Stomach (tissue), 9 donors: ENCODE results near the gene RAB23. TPM values are rescaled to one million over a fixed set of nuclear protein-coding genes. Genes with fewer than 3 reads are reported as not detected.

Experiments used
- DNase-seq, 2 donors: peaks; one replicate each; pipeline versions ENCODE4 v3.0.0 to v3.0.0-alpha.2; 2013 to 2019
- H3K27ac ChIP-seq, 5 donors: fragments of 200-600 bp in 4 of 5; sonication (generic) in 4 of 5; one replicate each; pipeline ENCODE4 v1.5.1; 2013 to 2019; ENCODE audit warnings: mild to moderate bottlenecking in 1 of 5, moderate library complexity in 1 of 5
- H3K27me3 ChIP-seq, 3 donors: fragments of 200-600 bp; sonication (generic); one replicate each; pipeline ENCODE4 v1.5.1; 2017 to 2019; ENCODE audit warnings: mixed run types in 1 of 3
- H3K36me3 ChIP-seq, 4 donors: fragments of 200-600 bp; sonication (generic); 1 replicate in 3 of 4; 2 replicates in 1 of 4; pipeline ENCODE4 v1.5.1; 2016 to 2019
- H3K4me1 ChIP-seq, 4 donors: fragments of 200-600 bp; sonication (generic); one replicate each; pipeline ENCODE4 v1.5.1; 2016 to 2019
- H3K4me3 ChIP-seq, 4 donors: fragments of 200-600 bp; sonication (generic) in 3 of 4; one replicate each; pipeline ENCODE4 v1.5.1; 2016 to 2019; ENCODE audit warnings: mild to moderate bottlenecking in 1 of 4
- H3K9me3 ChIP-seq, 4 donors: fragments of 200-600 bp; sonication (generic); one replicate each; pipeline ENCODE4 v1.5.1; 2016 to 2019
- EP300 ChIP-seq: sonication (generic); formaldehyde crosslinking; IDR thresholded peaks from one replicate; pipeline ENCODE4 v1.6.1; 2017; ENCODE audit warnings: antibody characterized with exemption
- POLR2A ChIP-seq, 4 donors: fragments of 450-650 bp; IDR thresholded peaks; one replicate each; pipeline ENCODE4 v1.6.1; 2016; ENCODE audit warnings: antibody characterized with exemption in 4 of 4, control low read depth in 2 of 4, mild to moderate bottlenecking in 1 of 4, moderate library complexity in 1 of 4
- POLR2AphosphoS5 ChIP-seq, 3 donors: sonication (generic); formaldehyde crosslinking; IDR thresholded peaks; one replicate each; pipeline ENCODE4 v1.6.1; 2016; ENCODE audit warnings: antibody characterized with exemption in 3 of 3
- WGBS, 5 donors: extraction: QIAGEN DNeasy Blood & Tissue Kit in 3 of 5; methylation state at CpG; one replicate each; pipeline versions ENCODE4 v1.1.5 to v1.1.7; 2013 to 2018; 5-methylcytosine and 5-hydroxymethylcytosine counted together
- intact Hi-C: fragments of 100-400 bp; cut with DNase I; formaldehyde crosslinking; loops from one replicate; pipeline ENCODE4 v1.15.1; 2023; ENCODE audit warnings: low total_unique reads
- polyA plus RNA-seq, 3 donors: library from polyadenylated mRNA; stranded (reverse); fragments of 200-250 nt; gene quantifications; one replicate each; pipeline ENCODE4 v1.2.3, GENCODE V29; 2013
- total RNA-seq, 5 donors: library from RNA; depleted of rRNA; stranded (reverse); fragments of >200 nt; gene quantifications; one replicate each; pipeline versions ENCODE4 v1.1.0 to v1.2.3, GENCODE V29; 2014 to 2016
- TF ChIP-seq, protein P1 (sequence below), 7 experiments: fragments of 450-650 bp in 4 of 7; fragments of 200-600 bp in 3 of 7; sonication (generic) in 3 of 7; IDR thresholded peaks; one replicate each; pipeline ENCODE4 v1.5.1; 2016 to 2019; ENCODE audit warnings: antibody characterized with exemption in 7 of 7, control low read depth in 2 of 7, mild to moderate bottlenecking in 1 of 7
- donor health status: healthy with polysubstance abuse.
- donor health status: Bipolar disorder and iron deficiency.
- donor health status: healthy.

Gene RAB23
- total and polyA plus RNA-seq, 8 donors = 5.5 to 51.3 (median 13.0) TPM

GRCh38 chr6:57162028-57162427 is 60.1 kb downstream of the RAB23 start:
- Histone ChIP-seq H3K4me1 (no peaks in the 10 kb centered on the region), H3K4me3 (no peak overlapping the region), H3K27me3 (no peaks in the 10 kb centered on the region), H3K36me3 (peaks cover 0 to 79% (median 66%) of the 10 kb centered on the region in 4 donors), H3K9me3 (peaks cover 0 to 12% (median 5%) of the 10 kb centered on the region in 4 donors), H3K27ac (no peak overlapping the region)
- DNase-seq = no peak
- intact Hi-C loops = no loop called here
- WGBS, 5 donors = 91 to 97% (median 94%) methylated on average over 2 of the region's 2 CpGs
- TF ChIP-seq POLR2AphosphoS5 (IDR thresholded peaks at IDR 0.05) (no peak), EP300 (no peak), POLR2A (IDR thresholded peaks at IDR 0.05) (no peak)
- TF ChIP-seq, protein P1, sequence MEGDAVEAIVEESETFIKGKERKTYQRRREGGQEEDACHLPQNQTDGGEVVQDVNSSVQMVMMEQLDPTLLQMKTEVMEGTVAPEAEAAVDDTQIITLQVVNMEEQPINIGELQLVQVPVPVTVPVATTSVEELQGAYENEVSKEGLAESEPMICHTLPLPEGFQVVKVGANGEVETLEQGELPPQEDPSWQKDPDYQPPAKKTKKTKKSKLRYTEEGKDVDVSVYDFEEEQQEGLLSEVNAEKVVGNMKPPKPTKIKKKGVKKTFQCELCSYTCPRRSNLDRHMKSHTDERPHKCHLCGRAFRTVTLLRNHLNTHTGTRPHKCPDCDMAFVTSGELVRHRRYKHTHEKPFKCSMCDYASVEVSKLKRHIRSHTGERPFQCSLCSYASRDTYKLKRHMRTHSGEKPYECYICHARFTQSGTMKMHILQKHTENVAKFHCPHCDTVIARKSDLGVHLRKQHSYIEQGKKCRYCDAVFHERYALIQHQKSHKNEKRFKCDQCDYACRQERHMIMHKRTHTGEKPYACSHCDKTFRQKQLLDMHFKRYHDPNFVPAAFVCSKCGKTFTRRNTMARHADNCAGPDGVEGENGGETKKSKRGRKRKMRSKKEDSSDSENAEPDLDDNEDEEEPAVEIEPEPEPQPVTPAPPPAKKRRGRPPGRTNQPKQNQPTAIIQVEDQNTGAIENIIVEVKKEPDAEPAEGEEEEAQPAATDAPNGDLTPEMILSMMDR (IDR thresholded peaks at IDR 0.05) = no peak

DNA sequence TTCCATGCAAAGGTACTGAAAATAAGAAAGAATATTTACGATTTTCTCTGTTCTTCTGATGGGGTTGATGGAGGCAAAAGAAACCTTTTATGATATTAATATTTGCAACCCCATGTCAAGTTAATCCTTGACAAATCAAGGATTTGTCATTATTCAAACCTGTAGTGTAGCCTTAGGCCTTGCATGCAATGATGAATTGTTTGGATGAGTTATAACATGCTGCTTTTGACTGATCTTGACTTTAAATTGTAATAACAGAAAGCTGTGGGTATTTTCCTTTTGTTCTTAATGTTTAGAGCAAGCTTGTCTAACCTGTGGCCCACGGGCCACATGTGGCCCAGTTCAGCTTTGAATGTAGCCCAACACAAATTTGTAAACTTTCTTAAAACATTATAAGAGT is 63.0 kb downstream of the RAB23 start:
- Histone ChIP-seq H3K27ac (no peak overlapping the region), H3K36me3 (peaks cover 7 to 76% (median 71%) of the 10 kb centered on the region in 4 donors), H3K27me3 (no peaks in the 10 kb centered on the region), H3K4me1 (no peaks in the 10 kb centered on the region), H3K4me3 (no peak overlapping the region), H3K9me3 (no peaks in the 10 kb centered on the region)
- DNase-seq = no peak
- whole genome bisulfite sequencing, 5 donors = 82 to 96% (median 96%) methylated on average over 2 of the region's 2 CpGs
- intact Hi-C loops = no loop called here
- TF ChIP-seq POLR2AphosphoS5 (IDR thresholded peaks at IDR 0.05) = no peak
- no peak for TF ChIP-seq POLR2A (IDR thresholded peaks at IDR 0.05)
- TF ChIP-seq, protein P1 (IDR thresholded peaks at IDR 0.05) = no peak
- no peak for TF ChIP-seq EP300

DNA sequence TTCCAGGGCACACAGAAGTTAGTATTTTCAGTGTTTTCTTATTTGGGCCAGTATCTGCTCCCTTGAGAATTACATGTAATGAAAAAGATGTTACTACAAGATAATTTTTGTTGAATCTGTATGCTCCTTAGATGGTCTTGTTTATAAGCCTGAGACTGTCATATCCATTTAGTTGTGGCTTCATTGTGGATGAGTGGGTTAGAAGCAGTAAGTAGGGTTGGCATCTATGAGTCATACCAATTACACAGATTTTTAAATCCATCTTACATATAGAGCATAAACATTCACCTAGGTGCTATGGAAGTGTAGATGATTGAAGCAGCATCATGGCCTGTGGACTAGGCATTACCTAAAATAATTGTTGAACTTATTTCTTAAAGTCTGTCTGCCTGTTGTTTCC is 63.4 kb downstream of the RAB23 start:
- H3K36me3 ChIP-seq = peaks cover 12 to 76% (median 71%) of the 10 kb centered on the region in 4 donors
- H3K4me3 ChIP-seq = no peak overlapping the region
- no peaks in the 10 kb centered on the region for H3K27me3 ChIP-seq
- intact Hi-C loops = no loop called here
- no peaks in the 10 kb centered on the region for H3K9me3 ChIP-seq
- no peak overlapping the region for H3K27ac ChIP-seq
- no peak for TF ChIP-seq EP300
- no peak for TF ChIP-seq POLR2A (IDR thresholded peaks at IDR 0.05)
- no peak for TF ChIP-seq POLR2AphosphoS5 (IDR thresholded peaks at IDR 0.05)
- TF ChIP-seq, protein P1 (IDR thresholded peaks at IDR 0.05) = no peak
- no peaks in the 10 kb centered on the region for H3K4me1 ChIP-seq
- DNase-seq = no peak

GRCh38 chr6:57147955-57148858 is 73.9 kb downstream of the RAB23 start:
- intact Hi-C loops = no loop called here
- DNase-seq = no peak
- H3K4me3 ChIP-seq = no peak overlapping the region
- 81 to 87% (median 84%) methylated on average over 7 of the region's 7 CpGs for WGBS, 5 donors
- peaks cover 24 to 74% (median 60%) of the 10 kb centered on the region in 4 donors for H3K36me3 ChIP-seq
- TF ChIP-seq EP300 = no peak
- no peak for TF ChIP-seq POLR2AphosphoS5 (IDR thresholded peaks at IDR 0.05)
- TF ChIP-seq, protein P1 (IDR thresholded peaks at IDR 0.05) = no peak
- TF ChIP-seq POLR2A (IDR thresholded peaks at IDR 0.05) = no peak
- H3K4me1 ChIP-seq = no peaks in the 10 kb centered on the region
- no peaks in the 10 kb centered on the region for H3K9me3 ChIP-seq
- H3K27me3 ChIP-seq = no peaks in the 10 kb centered on the region
- H3K27ac ChIP-seq = no peak overlapping the region
